Thyroid gland (tissue), 4 donors: Measurements from ENCODE around the gene SLC46A3.

Source experiments
- POLR2A ChIP-seq, 2 donors: fragments of 450-650 bp; IDR thresholded peaks; one replicate each; pipeline ENCODE4 v1.6.1; 2017; ENCODE audit warnings: antibody characterized with exemption in 2 of 2, mild to moderate bottlenecking in 2 of 2, moderate library complexity in 1 of 2
- TF ChIP-seq, protein P1 (sequence below), 6 experiments: fragments of 200-600 bp in 3 of 6; fragments of 450-650 bp in 3 of 6; sonication (generic) in 3 of 6; IDR thresholded peaks; one replicate each; pipeline ENCODE4 v1.5.1; 2016 to 2019; ENCODE audit warnings: antibody characterized with exemption in 6 of 6, mild to moderate bottlenecking in 2 of 6, inconsistent platforms in 1 of 6, moderate library complexity in 1 of 6

- TF ChIP-seq, protein P1, sequence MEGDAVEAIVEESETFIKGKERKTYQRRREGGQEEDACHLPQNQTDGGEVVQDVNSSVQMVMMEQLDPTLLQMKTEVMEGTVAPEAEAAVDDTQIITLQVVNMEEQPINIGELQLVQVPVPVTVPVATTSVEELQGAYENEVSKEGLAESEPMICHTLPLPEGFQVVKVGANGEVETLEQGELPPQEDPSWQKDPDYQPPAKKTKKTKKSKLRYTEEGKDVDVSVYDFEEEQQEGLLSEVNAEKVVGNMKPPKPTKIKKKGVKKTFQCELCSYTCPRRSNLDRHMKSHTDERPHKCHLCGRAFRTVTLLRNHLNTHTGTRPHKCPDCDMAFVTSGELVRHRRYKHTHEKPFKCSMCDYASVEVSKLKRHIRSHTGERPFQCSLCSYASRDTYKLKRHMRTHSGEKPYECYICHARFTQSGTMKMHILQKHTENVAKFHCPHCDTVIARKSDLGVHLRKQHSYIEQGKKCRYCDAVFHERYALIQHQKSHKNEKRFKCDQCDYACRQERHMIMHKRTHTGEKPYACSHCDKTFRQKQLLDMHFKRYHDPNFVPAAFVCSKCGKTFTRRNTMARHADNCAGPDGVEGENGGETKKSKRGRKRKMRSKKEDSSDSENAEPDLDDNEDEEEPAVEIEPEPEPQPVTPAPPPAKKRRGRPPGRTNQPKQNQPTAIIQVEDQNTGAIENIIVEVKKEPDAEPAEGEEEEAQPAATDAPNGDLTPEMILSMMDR (IDR thresholded peaks at IDR 0.05), result no peak
- TF ChIP-seq POLR2A (IDR thresholded peaks at IDR 0.05), result no peak
Measured at GRCh38 chr13:28755546-28755870, 36.7 kb upstream of the SLC46A3 start.
